Measurements from ENCODE around the gene PLAAT2.

- no peak for TF ChIP-seq CTCF (IDR thresholded peaks at IDR 0.05; ENCODE audit: poor library complexity)
- TF ChIP-seq EZH2 (IDR thresholded peaks at IDR 0.05; ENCODE audit: borderline replicate concordance): no peak
- TF ChIP-seq EZH2phosphoT487 (IDR thresholded peaks at IDR 0.05; ENCODE audit: low read depth, severe bottlenecking, unreplicated experiment): no peak
These were observed 23.4 kb upstream of the PLAAT2 start for GRCh38 chr11:63586451-63587166.

Data from hepatocyte (in vitro differentiated cells).